ENCODE data around the gene NR4A3. TPM values are rescaled to one million over a fixed set of nuclear protein-coding genes. Genes with fewer than 3 reads are reported as not detected.

NR4A3 gene
- polyA plus RNA-seq, 1 donor (not counting 4 experiments of a cell fraction or from before 2014, with no cell fraction given) = 0.16 TPM

GRCh38 chr9:99903393-99903792 is 81.7 kb downstream of the NR4A3 start:
- Histone ChIP-seq H2AFZ (ENCODE audit: control insufficient read depth, low read length) (no peak overlapping the region), H3K9me3 (ENCODE audit: control insufficient read depth, low read depth, low read length) (no peaks in the 10 kb centered on the region), H3K36me3 (ENCODE audit: control insufficient read depth in 2 of 2, extremely low read depth in 1 of 2, insufficient read depth in 2 of 2, low read length in 2 of 2) (no peaks in the 10 kb centered on the region), H3K4me3 (ENCODE audit: control insufficient read depth in 2 of 3, extremely low read depth in 1 of 3, insufficient read depth in 2 of 3, low read depth in 1 of 3, low read length in 3 of 3) (no peak overlapping the region), H4K20me1 (ENCODE audit: control insufficient read depth, extremely low read depth, insufficient read depth, low read length) (no peaks in the 10 kb centered on the region), H3K4me1 (ENCODE audit: control insufficient read depth, extremely low read depth, insufficient read depth, low read length) (peaks cover 13% of the 10 kb centered on the region), H3K79me2 (ENCODE audit: control insufficient read depth, insufficient read depth, low read length) (peaks cover 10% of the 10 kb centered on the region), H3K9me1 (ENCODE audit: control insufficient read depth, extremely low read depth, insufficient read depth, low read length) (no peaks in the 10 kb centered on the region), H3K27me3 (ENCODE audit: control insufficient read depth, extremely low read depth, insufficient read depth, low read length) (no peaks in the 10 kb centered on the region), H3K9ac (ENCODE audit: control insufficient read depth, extremely low read depth, insufficient read depth, low read length) (no peak overlapping the region), H3K27ac (ENCODE audit: control insufficient read depth, insufficient read depth, low read length) (no peak overlapping the region), H3K4me2 (ENCODE audit: control insufficient read depth, extremely low read depth, insufficient read depth, low read depth, low read length) (no peak overlapping the region)
- dilution Hi-C loops (cut with MboI; ENCODE audit: extremely low pct_ligation_motif_present, low sequenced_read_pairs) = no loop called here
- DNase-seq (ENCODE audit: low read depth, low spot score) = no peak
- no peak for FAIRE-seq
- TF ChIP-seq EZH2 (IDR thresholded peaks at IDR 0.05; ENCODE audit: low read length) = no peak
- TF ChIP-seq, protein P1, sequence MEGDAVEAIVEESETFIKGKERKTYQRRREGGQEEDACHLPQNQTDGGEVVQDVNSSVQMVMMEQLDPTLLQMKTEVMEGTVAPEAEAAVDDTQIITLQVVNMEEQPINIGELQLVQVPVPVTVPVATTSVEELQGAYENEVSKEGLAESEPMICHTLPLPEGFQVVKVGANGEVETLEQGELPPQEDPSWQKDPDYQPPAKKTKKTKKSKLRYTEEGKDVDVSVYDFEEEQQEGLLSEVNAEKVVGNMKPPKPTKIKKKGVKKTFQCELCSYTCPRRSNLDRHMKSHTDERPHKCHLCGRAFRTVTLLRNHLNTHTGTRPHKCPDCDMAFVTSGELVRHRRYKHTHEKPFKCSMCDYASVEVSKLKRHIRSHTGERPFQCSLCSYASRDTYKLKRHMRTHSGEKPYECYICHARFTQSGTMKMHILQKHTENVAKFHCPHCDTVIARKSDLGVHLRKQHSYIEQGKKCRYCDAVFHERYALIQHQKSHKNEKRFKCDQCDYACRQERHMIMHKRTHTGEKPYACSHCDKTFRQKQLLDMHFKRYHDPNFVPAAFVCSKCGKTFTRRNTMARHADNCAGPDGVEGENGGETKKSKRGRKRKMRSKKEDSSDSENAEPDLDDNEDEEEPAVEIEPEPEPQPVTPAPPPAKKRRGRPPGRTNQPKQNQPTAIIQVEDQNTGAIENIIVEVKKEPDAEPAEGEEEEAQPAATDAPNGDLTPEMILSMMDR (optimal IDR thresholded peaks at IDR 0.05 in 1 of 3, IDR thresholded peaks at IDR 0.05 in 1 of 3, conservative IDR thresholded peaks at IDR 0.05 in 1 of 3; ENCODE audit: extremely low read depth in 1 of 3, insufficient read depth in 2 of 3, low read length in 3 of 3) = no peak

GRCh38 chr9:99905833-99906402 is 84.2 kb downstream of the NR4A3 start:
- DNase-seq (ENCODE audit: low read depth, low spot score) (no peak), FAIRE-seq (no peak)
- H3K9me3 ChIP-seq (ENCODE audit: control insufficient read depth, low read depth, low read length) = no peaks in the 10 kb centered on the region
- H3K9ac ChIP-seq (ENCODE audit: control insufficient read depth, extremely low read depth, insufficient read depth, low read length) = peak overlapping the region; percentile 93
- H3K27me3 ChIP-seq (ENCODE audit: control insufficient read depth, extremely low read depth, insufficient read depth, low read length) = no peaks in the 10 kb centered on the region
- peak overlapping the region; percentile 70 for H2AFZ ChIP-seq (ENCODE audit: control insufficient read depth, low read length)
- H3K79me2 ChIP-seq (ENCODE audit: control insufficient read depth, insufficient read depth, low read length) = peaks cover 26% of the 10 kb centered on the region
- peak overlapping the region; percentile 36 for H3K27ac ChIP-seq (ENCODE audit: control insufficient read depth, insufficient read depth, low read length)
- H3K4me3 ChIP-seq (ENCODE audit: control insufficient read depth in 2 of 3, extremely low read depth in 1 of 3, insufficient read depth in 2 of 3, low read depth in 1 of 3, low read length in 3 of 3) = peak overlapping the region; percentile 80 to 90 (median 87)
- no peaks in the 10 kb centered on the region for H3K36me3 ChIP-seq (ENCODE audit: control insufficient read depth in 2 of 2, extremely low read depth in 1 of 2, insufficient read depth in 2 of 2, low read length in 2 of 2)
- no peak for TF ChIP-seq EZH2 (IDR thresholded peaks at IDR 0.05; ENCODE audit: low read length)
- TF ChIP-seq, protein P1 (optimal IDR thresholded peaks at IDR 0.05 in 1 of 3, IDR thresholded peaks at IDR 0.05 in 1 of 3, conservative IDR thresholded peaks at IDR 0.05 in 1 of 3; ENCODE audit: extremely low read depth in 1 of 3, insufficient read depth in 2 of 3, low read length in 3 of 3) = no peak
- no peaks in the 10 kb centered on the region for H4K20me1 ChIP-seq (ENCODE audit: control insufficient read depth, extremely low read depth, insufficient read depth, low read length)
- peaks cover 13% of the 10 kb centered on the region for H3K4me1 ChIP-seq (ENCODE audit: control insufficient read depth, extremely low read depth, insufficient read depth, low read length)
- dilution Hi-C loops (cut with MboI; ENCODE audit: extremely low pct_ligation_motif_present, low sequenced_read_pairs) = no loop called here
- H3K4me2 ChIP-seq (ENCODE audit: control insufficient read depth, extremely low read depth, insufficient read depth, low read depth, low read length) = peak overlapping the region; percentile 96
- no peaks in the 10 kb centered on the region for H3K9me1 ChIP-seq (ENCODE audit: control insufficient read depth, extremely low read depth, insufficient read depth, low read length)

Measured in keratinocyte (primary cell).